Muscle layer of duodenum (tissue), 2 donors: ENCODE results near the gene WNK2.
"Not testable (repeated sequence)": the region's sequence is repeated elsewhere in the genome, so short reads cannot be mapped to it uniquely, and the experiment has no call there.

ENCODE experiments used
- H3K27ac ChIP-seq: one replicate; pipeline ENCODE4 v1.7.0; 2013; ENCODE audit warnings: mild to moderate bottlenecking, low read length
- H3K27me3 ChIP-seq: one replicate; pipeline ENCODE4 v1.7.0; 2013; ENCODE audit warnings: low read depth, mild to moderate bottlenecking, control low read depth, low read length
- H3K36me3 ChIP-seq, 2 donors: one replicate each; pipeline ENCODE4 v1.7.0; 2013; ENCODE audit warnings: low read length in 2 of 2, control low read depth in 1 of 2, mild to moderate bottlenecking in 1 of 2; ENCODE audit not compliant: insufficient read depth in 2 of 2, control insufficient read depth in 1 of 2
- H3K4me1 ChIP-seq, 2 donors: one replicate each; pipeline ENCODE4 v1.7.0; 2013; ENCODE audit warnings: low read length in 2 of 2, mild to moderate bottlenecking in 2 of 2, control low read depth in 1 of 2, moderate library complexity in 1 of 2; ENCODE audit not compliant: insufficient read depth in 2 of 2, control insufficient read depth in 1 of 2
- H3K4me3 ChIP-seq, 2 donors: one replicate each; pipeline ENCODE4 v1.7.0; 2013; ENCODE audit warnings: low read length in 2 of 2, low read depth in 1 of 2, mild to moderate bottlenecking in 1 of 2
- H3K9me3 ChIP-seq, 2 donors: one replicate each; pipeline ENCODE4 v1.7.0; 2013; ENCODE audit warnings: low read length in 2 of 2, control low read depth in 1 of 2, mild to moderate bottlenecking in 1 of 2; ENCODE audit not compliant: control insufficient read depth in 1 of 2
- donor health status: healthy.

Gene WNK2

DNA sequence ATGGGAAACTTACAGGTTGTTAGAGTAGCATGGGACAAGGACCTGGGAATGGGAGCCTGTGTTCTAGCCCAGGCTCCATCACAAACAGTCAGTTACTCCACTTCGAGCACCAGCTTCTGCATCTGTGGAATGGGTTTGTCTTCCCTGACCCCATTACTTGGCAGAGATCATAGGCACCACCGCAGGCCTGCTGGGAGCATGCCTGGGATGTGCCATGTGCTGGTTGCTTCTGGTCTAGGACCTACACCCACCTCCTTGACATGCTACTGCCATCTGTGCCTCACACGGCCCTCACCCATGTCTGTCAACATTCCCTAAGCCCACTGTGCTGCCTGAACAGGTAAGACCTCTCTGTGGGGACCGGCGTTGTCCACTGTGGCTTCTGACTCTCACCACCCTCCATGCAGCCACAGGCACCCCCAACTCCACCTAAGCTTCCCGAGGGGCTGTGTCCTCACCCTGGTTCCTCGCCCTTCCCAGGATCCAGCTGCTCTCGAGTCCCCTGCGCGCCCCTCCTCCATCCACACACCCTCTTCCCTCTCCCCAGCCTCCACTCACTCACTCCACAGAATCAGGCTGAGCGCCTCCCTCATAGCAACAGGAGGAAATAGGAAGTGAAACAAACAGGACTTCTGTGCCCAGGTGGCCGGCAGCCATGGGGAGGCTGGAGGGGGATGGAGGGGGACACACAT, 181.6 kb downstream of the WNK2 start:
- Histone ChIP-seq H3K4me1 (no peaks in the 10 kb centered on the region), H3K36me3 (no peaks in the 10 kb centered on the region), H3K27ac (no peak overlapping the region), H3K4me3 (no peak overlapping the region), H3K9me3 (peaks cover 0 to 2% of the 10 kb centered on the region in 2 donors), H3K27me3 (no peaks in the 10 kb centered on the region)

DNA sequence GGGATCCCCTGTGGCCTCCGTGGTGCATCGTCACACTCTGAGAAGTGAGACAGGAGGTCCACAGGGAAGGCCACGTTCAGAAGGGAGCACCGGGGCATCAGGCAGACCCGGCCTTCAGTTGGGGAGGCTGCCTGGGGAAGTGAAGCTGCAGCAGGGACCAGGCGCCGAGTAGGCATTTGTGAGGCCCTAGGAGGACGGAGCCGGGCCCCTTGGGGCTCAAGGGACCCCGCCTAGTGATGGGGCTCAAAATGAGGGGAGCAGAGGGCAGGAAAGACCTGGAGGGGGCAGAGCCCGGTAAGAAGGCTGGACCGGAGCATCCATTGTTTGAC, 182.1 kb downstream of the WNK2 start:
- H3K27ac ChIP-seq = no peak overlapping the region
- H3K4me1 ChIP-seq = no peaks in the 10 kb centered on the region
- no peaks in the 10 kb centered on the region for H3K36me3 ChIP-seq
- no peaks in the 10 kb centered on the region for H3K27me3 ChIP-seq
- H3K4me3 ChIP-seq = no peak overlapping the region
- H3K9me3 ChIP-seq = peaks cover 0 to 2% of the 10 kb centered on the region in 2 donors

GRCh38 chr9:93366486-93366885, 182.5 kb downstream of the WNK2 start:
- H3K36me3 ChIP-seq, H3K4me3 ChIP-seq, H3K27me3 ChIP-seq, H3K27ac ChIP-seq, H3K4me1 ChIP-seq, H3K9me3 ChIP-seq: not testable (repeated sequence)

GRCh38 chr9:93368437-93368836, 184.5 kb downstream of the WNK2 start:
- Histone ChIP-seq H3K9me3 (no peaks in the 10 kb centered on the region), H3K4me3 (no peak overlapping the region), H3K27ac (no peak overlapping the region), H3K27me3 (no peaks in the 10 kb centered on the region), H3K4me1 (no peaks in the 10 kb centered on the region), H3K36me3 (no peaks in the 10 kb centered on the region)

GRCh38 chr9:93369686-93370085, 185.7 kb downstream of the WNK2 start:
- no peak overlapping the region for H3K27ac ChIP-seq
- no peak overlapping the region for H3K4me3 ChIP-seq
- H3K9me3 ChIP-seq = no peaks in the 10 kb centered on the region
- no peaks in the 10 kb centered on the region for H3K4me1 ChIP-seq
- H3K27me3 ChIP-seq = no peaks in the 10 kb centered on the region
- H3K36me3 ChIP-seq = no peaks in the 10 kb centered on the region
